Fibroblast of lung (primary cell): ENCODE results near the gene SEC14L1.

Experiments
- CTCF ChIP-seq, 2 donors: IDR thresholded peaks in 1 of 2; conservative IDR thresholded peaks in 1 of 2; 1 replicate in 1 of 2; 2 replicates in 1 of 2; pipeline ENCODE4 v1.5.1; 2011 to 2012; ENCODE audit warnings: low read length in 2 of 2, control low read depth in 1 of 2, inconsistent platforms in 1 of 2, low read depth in 1 of 2, mild to moderate bottlenecking in 1 of 2
- EZH2 ChIP-seq: IDR thresholded peaks from 2 replicates; pipeline ENCODE4 v1.5.1; 2012; ENCODE audit warnings: low read length, control low read depth, mild to moderate bottlenecking; ENCODE audit errors: missing control alignments

- TF ChIP-seq CTCF (conservative IDR thresholded peaks at IDR 0.05 in 1 of 2, IDR thresholded peaks at IDR 0.05 in 1 of 2; ENCODE audit: low read depth in 1 of 2, low read length in 2 of 2), result no peak
- TF ChIP-seq EZH2, result no peak
Measured at GRCh38 chr17:77125432-77125901, 15.3 kb upstream of the SEC14L1 start.
